Measurements from ENCODE around the gene TDP1. TPM values are rescaled to one million over a fixed set of nuclear protein-coding genes. Genes with fewer than 3 reads are reported as not detected.
A peak's percentile ranks its signal among the peaks of the same experiment; 100 is the strongest.

TDP1 gene
- total RNA-seq = 17.9 and 18.6 TPM in 2 replicates
- long read RNA-seq, transcript TDP1-203 (16 exons, 2,068 nt) = major isoform, 32 of 81 reads
- long read RNA-seq, transcript TDP1-201 (17 exons, 3,702 nt) = minor isoform, 9 of 81 reads
- long read RNA-seq, partial matches to known transcripts = 23 of 81 reads
- long read RNA-seq, other reads (novel, unspliced or antisense) = 15 of 81 reads

- Mint-ChIP-seq H3K4me1 (ENCODE audit: unreplicated experiment) (peaks cover 24% of the 10 kb centered on the region), H3K27me3 (ENCODE audit: unreplicated experiment) (no peaks in the 10 kb centered on the region), H3K4me3 (ENCODE audit: unreplicated experiment) (peak within 1 kb of the TSS; percentile 96), H3K36me3 (ENCODE audit: unreplicated experiment) (no peaks in the 10 kb centered on the region), H3K27ac (ENCODE audit: unreplicated experiment) (peak within 1 kb of the TSS; percentile 98), H3K9me3 (ENCODE audit: unreplicated experiment) (no peaks in the 10 kb centered on the region)
- peak; percentile 98 for DNase-seq (ENCODE audit: extremely low spot score, unreplicated experiment)
- TF ChIP-seq, protein P1, sequence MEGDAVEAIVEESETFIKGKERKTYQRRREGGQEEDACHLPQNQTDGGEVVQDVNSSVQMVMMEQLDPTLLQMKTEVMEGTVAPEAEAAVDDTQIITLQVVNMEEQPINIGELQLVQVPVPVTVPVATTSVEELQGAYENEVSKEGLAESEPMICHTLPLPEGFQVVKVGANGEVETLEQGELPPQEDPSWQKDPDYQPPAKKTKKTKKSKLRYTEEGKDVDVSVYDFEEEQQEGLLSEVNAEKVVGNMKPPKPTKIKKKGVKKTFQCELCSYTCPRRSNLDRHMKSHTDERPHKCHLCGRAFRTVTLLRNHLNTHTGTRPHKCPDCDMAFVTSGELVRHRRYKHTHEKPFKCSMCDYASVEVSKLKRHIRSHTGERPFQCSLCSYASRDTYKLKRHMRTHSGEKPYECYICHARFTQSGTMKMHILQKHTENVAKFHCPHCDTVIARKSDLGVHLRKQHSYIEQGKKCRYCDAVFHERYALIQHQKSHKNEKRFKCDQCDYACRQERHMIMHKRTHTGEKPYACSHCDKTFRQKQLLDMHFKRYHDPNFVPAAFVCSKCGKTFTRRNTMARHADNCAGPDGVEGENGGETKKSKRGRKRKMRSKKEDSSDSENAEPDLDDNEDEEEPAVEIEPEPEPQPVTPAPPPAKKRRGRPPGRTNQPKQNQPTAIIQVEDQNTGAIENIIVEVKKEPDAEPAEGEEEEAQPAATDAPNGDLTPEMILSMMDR (IDR thresholded peaks at IDR 0.05) = no peak
These were observed at the start of gene TDP1 for GRCh38 chr14:89955745-89956660. TDP1 (plus strand) TSS chr14:89955927; CDS start chr14:89963115, 7,188 bp downstream.

DNA sequence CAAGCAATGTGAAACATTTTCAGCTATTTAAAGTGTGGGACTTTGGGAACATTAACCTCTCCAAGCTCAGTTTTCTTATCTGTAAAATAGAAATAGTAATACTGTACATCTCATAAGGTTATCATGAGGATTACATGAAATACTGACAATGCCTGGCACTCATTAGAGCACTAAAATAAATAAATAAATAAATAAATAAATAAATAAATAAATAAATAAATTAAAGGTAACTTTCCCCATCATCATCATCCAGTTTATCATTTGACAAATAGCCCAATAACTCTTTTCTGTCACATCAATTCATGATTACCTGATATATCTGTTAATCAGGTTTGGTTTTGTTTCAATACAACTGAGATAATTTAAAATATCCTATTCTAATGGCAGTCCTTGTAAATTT, 49.7 kb upstream of the TDP1 start:
- Mint-ChIP-seq H3K4me3 (ENCODE audit: unreplicated experiment) (no peak overlapping the region), H3K4me1 (ENCODE audit: unreplicated experiment) (peaks cover 33% of the 10 kb centered on the region), H3K27ac (ENCODE audit: unreplicated experiment) (no peak overlapping the region), H3K36me3 (ENCODE audit: unreplicated experiment) (no peaks in the 10 kb centered on the region), H3K9me3 (ENCODE audit: unreplicated experiment) (no peaks in the 10 kb centered on the region), H3K27me3 (ENCODE audit: unreplicated experiment) (no peaks in the 10 kb centered on the region)
- DNase-seq (ENCODE audit: extremely low spot score, unreplicated experiment) = no peak
- TF ChIP-seq, protein P1 (IDR thresholded peaks at IDR 0.05) = no peak

DNA sequence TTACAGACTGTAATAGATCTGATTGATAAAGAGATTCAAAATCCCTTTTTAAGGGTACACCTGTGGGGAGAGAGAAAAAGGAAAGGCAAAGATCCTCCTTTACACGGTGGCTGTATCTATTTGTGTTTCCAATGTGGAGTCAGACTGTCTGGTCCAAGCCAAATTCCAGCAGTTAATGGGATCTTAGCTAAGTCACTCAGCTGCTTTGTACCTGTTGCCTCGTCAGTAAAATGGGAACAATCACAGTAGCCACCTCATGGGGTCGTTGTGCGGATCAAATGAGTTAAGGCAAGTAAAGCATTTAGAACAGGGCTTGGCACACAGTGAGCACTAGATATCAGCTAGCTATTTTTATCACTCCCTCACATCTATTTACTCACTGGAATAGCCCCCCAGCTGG, 48.1 kb upstream of the TDP1 start:
- H3K4me3 Mint-ChIP-seq (ENCODE audit: unreplicated experiment) = no peak overlapping the region
- H3K27me3 Mint-ChIP-seq (ENCODE audit: unreplicated experiment) = no peaks in the 10 kb centered on the region
- no peaks in the 10 kb centered on the region for H3K9me3 Mint-ChIP-seq (ENCODE audit: unreplicated experiment)
- no peak overlapping the region for H3K27ac Mint-ChIP-seq (ENCODE audit: unreplicated experiment)
- H3K4me1 Mint-ChIP-seq (ENCODE audit: unreplicated experiment) = peaks cover 43% of the 10 kb centered on the region
- DNase-seq (ENCODE audit: extremely low spot score, unreplicated experiment) = no peak
- TF ChIP-seq, protein P1 (IDR thresholded peaks at IDR 0.05) = no peak
- no peaks in the 10 kb centered on the region for H3K36me3 Mint-ChIP-seq (ENCODE audit: unreplicated experiment)

- TF ChIP-seq, protein P1 (IDR thresholded peaks at IDR 0.05) = no peak
- Mint-ChIP-seq H3K4me1 (ENCODE audit: unreplicated experiment) (peaks cover 39% of the 10 kb centered on the region), H3K4me3 (ENCODE audit: unreplicated experiment) (no peak overlapping the region), H3K9me3 (ENCODE audit: unreplicated experiment) (no peaks in the 10 kb centered on the region), H3K27ac (ENCODE audit: unreplicated experiment) (peak overlapping the region; percentile 45), H3K36me3 (ENCODE audit: unreplicated experiment) (no peaks in the 10 kb centered on the region), H3K27me3 (ENCODE audit: unreplicated experiment) (no peaks in the 10 kb centered on the region)
- no peak for DNase-seq (ENCODE audit: extremely low spot score, unreplicated experiment)
These were observed 46.8 kb upstream of the TDP1 start for GRCh38 chr14:89908712-89909450.

All from osteocyte (in vitro differentiated cells).